Endothelial cell (in vitro differentiated cells): ENCODE measurements around the gene AKNA. TPM values are rescaled to one million over a fixed set of nuclear protein-coding genes. Genes with fewer than 3 reads are reported as not detected.
"Not testable (repeated sequence)": the region's sequence is repeated elsewhere in the genome, so short reads cannot be mapped to it uniquely, and the experiment has no call there.

ENCODE experiments used
- DNase-seq: peaks from one replicate; pipeline ENCODE4 v3.0.0; 2021; ENCODE audit warnings: low spot score
- H3K27ac Mint-ChIP-seq: one replicate; pipeline ENCODE4 v1.8.0; 2021; ENCODE audit warnings: mixed read lengths, inconsistent platforms; ENCODE audit not compliant: unreplicated experiment
- H3K27me3 Mint-ChIP-seq: one replicate; pipeline ENCODE4 v1.8.0; 2021; ENCODE audit warnings: mild to moderate bottlenecking, moderate library complexity, mixed read lengths, inconsistent platforms; ENCODE audit not compliant: unreplicated experiment
- H3K36me3 Mint-ChIP-seq: one replicate; pipeline ENCODE4 v1.8.0; 2021; ENCODE audit warnings: mild to moderate bottlenecking, low read depth, mixed read lengths, inconsistent platforms; ENCODE audit not compliant: unreplicated experiment
- H3K4me1 Mint-ChIP-seq: one replicate; pipeline ENCODE4 v1.8.0; 2021; ENCODE audit warnings: mild to moderate bottlenecking, mixed read lengths, inconsistent platforms; ENCODE audit not compliant: unreplicated experiment
- H3K4me3 Mint-ChIP-seq: one replicate; pipeline ENCODE4 v1.8.0; 2021; ENCODE audit warnings: mild to moderate bottlenecking, mixed read lengths, inconsistent platforms; ENCODE audit not compliant: unreplicated experiment
- H3K9me3 Mint-ChIP-seq: one replicate; pipeline ENCODE4 v1.8.0; 2021; ENCODE audit warnings: mixed read lengths, inconsistent platforms; ENCODE audit not compliant: unreplicated experiment
- CTCF ChIP-seq: fragments of 200-600 bp; sonication (generic); IDR thresholded peaks from one replicate; pipeline ENCODE4 v1.5.0; 2021; ENCODE audit warnings: antibody characterized with exemption; ENCODE audit not compliant: unreplicated experiment
- total RNA-seq: library from RNA; stranded (reverse); fragmentation: NEBNext Ultra II Directional; extraction: Animal tissue kit (Norgen Biotek cat#: 25700); gene quantifications from one replicate; pipeline ENCODE4 v1.2.1, GENCODE V29; 2021; ENCODE audit not compliant: unreplicated experiment

The AKNA gene
- total RNA-seq, 1 donor from 2014 or later: 79.1 TPM

DNA sequence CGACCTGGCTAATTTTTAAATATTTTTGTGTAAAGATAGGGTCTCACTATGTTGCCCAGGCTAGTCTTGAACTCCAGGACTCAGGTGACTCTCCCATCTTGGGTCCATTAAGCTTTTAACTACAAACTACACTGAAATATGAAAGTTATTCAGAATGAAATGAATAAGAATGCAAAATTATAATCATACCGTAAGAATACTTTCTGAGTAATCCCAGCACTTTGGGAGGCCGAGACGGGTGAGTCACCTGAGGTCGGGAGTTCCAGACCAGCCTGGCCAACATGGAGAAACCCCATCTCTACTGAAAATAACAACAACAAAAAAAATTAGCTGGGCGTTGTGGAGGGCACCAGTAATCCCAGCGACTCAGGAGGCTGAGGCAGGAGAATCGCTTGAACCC lies 66.0 kb downstream of the AKNA start:
- Mint-ChIP-seq H3K27ac (no peak overlapping the region), H3K27me3 (no peaks in the 10 kb centered on the region), H3K9me3 (no peaks in the 10 kb centered on the region), H3K4me3 (no peak overlapping the region), H3K36me3 (no peaks in the 10 kb centered on the region), H3K4me1 (no peaks in the 10 kb centered on the region)
- DNase-seq: no peak
- no peak for TF ChIP-seq CTCF

DNA sequence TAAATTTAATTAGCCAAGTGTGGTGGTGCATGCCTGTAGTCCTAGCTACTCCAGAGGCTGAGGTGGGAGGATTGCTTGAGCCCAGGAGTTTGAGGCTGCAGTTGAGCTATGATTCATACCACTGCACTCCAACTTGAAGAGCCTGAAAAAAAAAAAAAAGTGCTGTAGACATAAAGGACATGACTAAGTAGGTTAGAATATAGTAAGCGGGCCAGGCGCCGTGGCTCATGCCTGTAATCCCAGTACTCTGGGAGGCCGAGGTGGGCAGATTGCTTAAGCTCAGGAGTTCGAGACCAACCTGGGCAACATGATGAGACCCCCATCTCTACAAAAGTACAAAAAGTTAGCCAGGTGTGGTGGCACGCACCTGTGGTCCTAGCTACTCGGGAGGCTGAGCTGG lies 67.1 kb downstream of the AKNA start:
- H3K36me3 Mint-ChIP-seq, DNase-seq, H3K27ac Mint-ChIP-seq, H3K27me3 Mint-ChIP-seq, H3K9me3 Mint-ChIP-seq, H3K4me3 Mint-ChIP-seq, H3K4me1 Mint-ChIP-seq: not testable (repeated sequence)

GRCh38 chr9:114319147-114319546 lies 68.6 kb downstream of the AKNA start:
- no peak overlapping the region for H3K4me3 Mint-ChIP-seq
- H3K9me3 Mint-ChIP-seq: no peaks in the 10 kb centered on the region
- H3K27me3 Mint-ChIP-seq: peaks cover 2% of the 10 kb centered on the region
- no peaks in the 10 kb centered on the region for H3K36me3 Mint-ChIP-seq
- DNase-seq: no peak
- H3K4me1 Mint-ChIP-seq: no peaks in the 10 kb centered on the region
- no peak for TF ChIP-seq CTCF
- no peak overlapping the region for H3K27ac Mint-ChIP-seq

- Mint-ChIP-seq H3K36me3 (no peaks in the 10 kb centered on the region), H3K27ac (no peak overlapping the region), H3K4me3 (no peak overlapping the region), H3K9me3 (no peaks in the 10 kb centered on the region), H3K27me3 (peaks cover 2% of the 10 kb centered on the region), H3K4me1 (no peaks in the 10 kb centered on the region)
- no peak for DNase-seq
- TF ChIP-seq CTCF: no peak
These were observed 69.4 kb downstream of the AKNA start for GRCh38 chr9:114318416-114318815.

DNA sequence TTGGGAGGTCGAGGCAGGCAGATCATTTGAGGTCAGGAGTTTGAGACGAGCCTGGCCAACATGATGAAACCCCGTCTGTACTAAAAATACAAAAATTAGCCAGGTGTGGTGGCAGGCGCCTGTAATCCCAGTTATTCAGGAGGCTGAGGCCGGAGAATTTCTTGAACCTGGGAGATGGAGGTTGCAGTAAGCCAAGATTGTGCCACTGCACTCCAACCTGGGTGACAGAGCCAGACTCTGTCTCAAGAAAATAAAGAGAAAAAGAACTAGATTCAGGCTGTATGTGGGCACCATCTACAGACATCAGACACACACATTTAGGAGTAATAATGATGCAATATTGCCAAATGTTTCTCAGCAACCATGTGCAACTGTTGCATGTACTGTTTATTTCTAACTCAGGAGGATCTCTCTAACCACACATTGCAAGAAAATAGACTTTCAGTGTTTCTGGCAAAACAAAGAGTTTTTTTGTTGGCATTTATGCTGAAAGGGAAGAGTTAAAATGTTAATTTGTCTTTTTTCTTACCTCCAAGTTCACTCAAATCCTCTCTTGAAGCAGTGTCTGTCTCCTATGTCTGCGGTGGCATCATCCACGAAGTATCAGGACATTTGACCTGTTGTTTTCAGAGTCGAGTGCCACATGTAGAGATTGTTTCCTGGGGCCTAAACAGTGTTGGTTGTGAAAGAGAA lies 70.0 kb downstream of the AKNA start:
- peaks cover 2% of the 10 kb centered on the region for H3K27me3 Mint-ChIP-seq
- no peak overlapping the region for H3K4me3 Mint-ChIP-seq
- no peak for TF ChIP-seq CTCF
- H3K9me3 Mint-ChIP-seq: no peaks in the 10 kb centered on the region
- H3K4me1 Mint-ChIP-seq: no peaks in the 10 kb centered on the region
- no peak overlapping the region for H3K27ac Mint-ChIP-seq
- H3K36me3 Mint-ChIP-seq: no peaks in the 10 kb centered on the region
- no peak for DNase-seq
